Measurements from ENCODE around the gene CFAP90. TPM values are rescaled to one million over a fixed set of nuclear protein-coding genes. Genes with fewer than 3 reads are reported as not detected.

The CFAP90 gene
- total RNA-seq, 5 donors from 2014 or later (not counting 1 experiment from before 2014, with no cell fraction given): not detected

DNA sequence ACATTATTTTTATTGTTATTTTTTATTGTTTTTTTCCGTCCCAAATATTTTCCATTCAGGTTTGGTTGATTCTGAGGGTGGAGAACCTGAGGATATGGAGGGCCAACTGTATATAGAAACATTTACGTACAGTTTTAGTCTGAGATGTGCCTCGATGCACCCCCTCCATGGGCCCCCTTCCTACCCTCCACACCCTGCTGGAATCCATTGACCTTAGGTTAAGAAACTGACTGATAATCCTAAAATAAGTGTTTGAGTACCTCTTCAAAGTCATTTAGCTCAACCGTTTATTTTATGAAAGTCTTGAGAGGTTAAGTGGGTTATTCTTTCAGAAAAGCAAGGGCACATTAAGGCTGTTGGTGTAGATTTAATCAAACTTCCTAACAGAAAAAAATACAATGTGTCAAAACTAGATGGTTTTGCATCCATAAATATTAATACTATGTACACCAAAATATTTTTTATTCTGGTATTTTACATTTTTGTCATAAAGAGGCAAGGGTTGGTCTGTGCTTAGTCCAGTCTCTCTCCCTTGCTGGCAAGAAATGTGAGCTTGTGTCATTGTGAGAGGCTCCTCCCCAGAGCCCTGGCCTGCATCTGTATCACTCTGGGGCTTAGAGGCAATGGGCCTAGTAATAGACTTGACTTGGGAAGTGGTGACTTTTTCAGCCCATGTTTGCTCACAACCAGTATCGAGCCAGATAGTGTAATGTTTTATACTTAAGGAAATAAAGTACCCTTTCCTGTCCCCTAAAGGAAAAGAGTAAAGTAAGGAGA lies 33.7 kb upstream of the CFAP90 start:
- peaks cover 20 to 28% (median 27%) of the 10 kb centered on the region in 3 donors for H3K4me1 Mint-ChIP-seq
- WGBS (ENCODE audit: insufficient coverage): no CpG with 5 or more reads among the region's 5 CpGs
- ATAC-seq (replicated peaks in 1 of 4) (no peak), DNase-seq (no peak)
- H3K9me3 Mint-ChIP-seq: no peaks in the 10 kb centered on the region
- ChIA-PET CTCF (interaction anchor here (0.6 to 1.1 kb wide), 3 partner anchors 9 to 366 kb away, joined by 3 to 5 read pairs (median 3); no protein-coding TSS in a partner anchor), POLR2A (no interaction called here)
- peaks cover 60% of the 10 kb centered on the region for H3K36me3 Mint-ChIP-seq
- Histone ChIP-seq H3K36me3 (ENCODE audit: control insufficient read depth in 2 of 2, extremely low read depth in 1 of 2, insufficient read depth in 1 of 2, low read length in 1 of 2) (peaks cover 9 to 75% of the 10 kb centered on the region in 2 donors), H3K27me3 (replicated peaks in 1 of 2; ENCODE audit: control insufficient read depth in 2 of 2, extremely low read depth in 1 of 2, insufficient read depth in 2 of 2, low read length in 1 of 2) (no peaks in the 10 kb centered on the region), H3K4me1 (ENCODE audit: control insufficient read depth in 1 of 2, extremely low read depth in 1 of 2, insufficient read depth in 2 of 2, low read length in 2 of 2) (peaks cover 0 to 3% of the 10 kb centered on the region in 2 experiments), H3K4me3 (ENCODE audit: control insufficient read depth in 1 of 2, extremely low read depth in 1 of 2, low read length in 1 of 2) (no peak overlapping the region), H3K27ac (ENCODE audit: low read length) (no peak overlapping the region), H3K9me3 (no peaks in the 10 kb centered on the region)
- H3K27me3 Mint-ChIP-seq: no peaks in the 10 kb centered on the region
- no peak overlapping the region for H3K4me3 Mint-ChIP-seq
- no peak overlapping the region for H3K27ac Mint-ChIP-seq

DNA sequence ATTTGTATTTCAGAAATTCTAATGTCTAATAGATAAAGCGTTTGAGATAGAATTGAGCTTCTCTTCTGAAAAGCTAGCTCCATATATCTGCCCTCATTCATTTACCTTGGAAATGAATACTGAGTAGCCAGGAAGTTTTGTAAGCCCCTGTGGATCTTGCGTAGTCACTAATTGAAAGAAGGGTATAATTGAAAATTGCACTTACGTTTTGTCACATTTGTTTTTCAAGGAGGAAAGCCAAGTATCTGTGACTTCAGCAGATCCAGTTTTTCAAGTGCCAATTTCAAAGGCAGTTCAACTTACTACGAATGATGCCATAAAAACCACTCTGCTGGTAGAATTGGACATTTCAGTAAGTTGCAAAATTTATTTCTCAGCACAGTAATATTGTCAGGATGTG lies 32.0 kb upstream of the CFAP90 start:
- CTCF ChIA-PET: no interaction called here
- no peaks in the 10 kb centered on the region for H3K27me3 Mint-ChIP-seq
- peaks cover 58% of the 10 kb centered on the region for H3K36me3 Mint-ChIP-seq
- Histone ChIP-seq H3K27ac (ENCODE audit: low read length) (no peak overlapping the region), H3K9me3 (no peaks in the 10 kb centered on the region), H3K4me1 (ENCODE audit: control insufficient read depth in 1 of 2, extremely low read depth in 1 of 2, insufficient read depth in 2 of 2, low read length in 2 of 2) (peaks cover 0 to 3% of the 10 kb centered on the region in 2 experiments), H3K36me3 (ENCODE audit: control insufficient read depth in 2 of 2, extremely low read depth in 1 of 2, insufficient read depth in 1 of 2, low read length in 1 of 2) (peaks cover 6 to 76% of the 10 kb centered on the region in 2 donors), H3K27me3 (replicated peaks in 1 of 2; ENCODE audit: control insufficient read depth in 2 of 2, extremely low read depth in 1 of 2, insufficient read depth in 2 of 2, low read length in 1 of 2) (no peaks in the 10 kb centered on the region), H3K4me3 (ENCODE audit: control insufficient read depth in 1 of 2, extremely low read depth in 1 of 2, low read length in 1 of 2) (no peak overlapping the region)
- no peaks in the 10 kb centered on the region for H3K9me3 Mint-ChIP-seq
- no peak overlapping the region for H3K4me3 Mint-ChIP-seq
- DNase-seq (no peak), ATAC-seq (replicated peaks in 1 of 4) (no peak)
- WGBS (ENCODE audit: insufficient coverage): 93% methylated on average over 2 of the region's 4 CpGs
- POLR2A ChIA-PET: no interaction called here
- H3K4me1 Mint-ChIP-seq: peaks cover 30 to 37% (median 35%) of the 10 kb centered on the region in 3 donors
- no peak overlapping the region for H3K27ac Mint-ChIP-seq

DNA sequence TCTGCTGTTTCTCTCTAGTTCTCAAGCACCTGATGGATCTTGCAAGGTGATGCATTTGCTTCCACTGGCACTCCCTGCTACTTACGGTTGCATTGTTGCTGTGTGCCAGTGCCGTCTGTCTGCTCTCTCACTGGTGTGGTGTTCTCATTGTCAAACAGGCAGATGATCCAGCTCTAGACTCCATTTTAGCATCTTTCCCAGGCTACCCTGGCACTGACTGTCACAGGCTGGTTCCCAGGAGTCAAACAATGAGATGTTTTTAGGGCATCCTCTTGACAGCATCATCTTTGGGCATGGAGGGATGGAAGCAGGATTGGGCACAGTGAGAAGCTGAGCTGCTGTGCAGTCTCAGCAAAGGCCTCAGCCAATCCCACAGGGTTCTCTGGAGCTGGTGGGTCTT lies 30.9 kb upstream of the CFAP90 start:
- Histone ChIP-seq H3K4me1 (ENCODE audit: control insufficient read depth in 1 of 2, extremely low read depth in 1 of 2, insufficient read depth in 2 of 2, low read length in 2 of 2) (peaks cover 0 to 3% of the 10 kb centered on the region in 2 experiments), H3K9me3 (no peaks in the 10 kb centered on the region), H3K27ac (ENCODE audit: low read length) (no peak overlapping the region), H3K4me3 (ENCODE audit: control insufficient read depth in 1 of 2, extremely low read depth in 1 of 2, low read length in 1 of 2) (no peak overlapping the region), H3K27me3 (replicated peaks in 1 of 2; ENCODE audit: control insufficient read depth in 2 of 2, extremely low read depth in 1 of 2, insufficient read depth in 2 of 2, low read length in 1 of 2) (no peaks in the 10 kb centered on the region), H3K36me3 (ENCODE audit: control insufficient read depth in 2 of 2, extremely low read depth in 1 of 2, insufficient read depth in 1 of 2, low read length in 1 of 2) (peaks cover 6 to 82% of the 10 kb centered on the region in 2 donors)
- Mint-ChIP-seq H3K4me3 (no peak overlapping the region), H3K27me3 (no peaks in the 10 kb centered on the region), H3K36me3 (peaks cover 58% of the 10 kb centered on the region), H3K4me1 (peaks cover 30 to 37% (median 32%) of the 10 kb centered on the region in 3 donors), H3K9me3 (no peaks in the 10 kb centered on the region), H3K27ac (peak overlapping the region in 1 of 2 donors; percentile 28)
- POLR2A ChIA-PET: no interaction called here
- ATAC-seq (replicated peaks in 1 of 4) (no peak), DNase-seq (no peak)
- CTCF ChIA-PET: no interaction called here
- 93% methylated on average over 2 of the region's 2 CpGs for WGBS (ENCODE audit: insufficient coverage)

DNA sequence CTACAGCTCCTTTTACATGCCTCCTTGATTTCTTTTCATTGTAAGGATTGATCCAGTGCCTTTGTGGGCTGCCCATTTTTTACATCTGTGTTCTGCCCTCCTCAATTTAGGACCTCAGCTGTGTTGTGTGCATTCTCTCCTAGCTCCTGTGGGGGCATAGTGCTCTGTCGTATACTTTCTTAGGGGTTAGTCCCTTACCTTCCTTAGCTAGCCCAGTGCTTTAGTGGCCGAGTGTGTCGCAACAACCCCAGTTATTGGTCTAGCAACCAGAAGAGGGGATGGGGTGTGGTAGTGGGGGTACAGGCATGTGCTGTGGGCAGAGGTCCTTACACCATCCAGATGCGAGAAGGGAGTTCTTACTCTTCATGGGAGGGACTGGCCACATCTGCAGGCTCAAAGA lies 30.2 kb upstream of the CFAP90 start:
- Histone ChIP-seq H3K4me3 (ENCODE audit: control insufficient read depth in 1 of 2, extremely low read depth in 1 of 2, low read length in 1 of 2) (no peak overlapping the region), H3K4me1 (ENCODE audit: control insufficient read depth in 1 of 2, extremely low read depth in 1 of 2, insufficient read depth in 2 of 2, low read length in 2 of 2) (peaks cover 0 to 3% of the 10 kb centered on the region in 2 experiments), H3K36me3 (ENCODE audit: control insufficient read depth in 2 of 2, extremely low read depth in 1 of 2, insufficient read depth in 1 of 2, low read length in 1 of 2) (peaks cover 6 to 83% of the 10 kb centered on the region in 2 donors), H3K27ac (ENCODE audit: low read length) (no peak overlapping the region), H3K9me3 (no peaks in the 10 kb centered on the region), H3K27me3 (replicated peaks in 1 of 2; ENCODE audit: control insufficient read depth in 2 of 2, extremely low read depth in 1 of 2, insufficient read depth in 2 of 2, low read length in 1 of 2) (no peaks in the 10 kb centered on the region)
- Mint-ChIP-seq H3K9me3 (no peaks in the 10 kb centered on the region), H3K27ac (no peak overlapping the region), H3K4me3 (no peak overlapping the region), H3K4me1 (peaks cover 36 to 40% (median 39%) of the 10 kb centered on the region in 3 donors), H3K36me3 (peaks cover 64% of the 10 kb centered on the region), H3K27me3 (no peaks in the 10 kb centered on the region)
- ATAC-seq (replicated peaks in 1 of 4) (no peak), DNase-seq (no peak)
- WGBS (ENCODE audit: insufficient coverage): 100% methylated on average over 1 of the region's 4 CpGs
- CTCF ChIA-PET: interaction anchor here in 1 of 2 donors (0.5 kb wide), 1 partner anchor 13 kb away, joined by 3 read pairs; no protein-coding TSS in a partner anchor
- POLR2A ChIA-PET: no interaction called here

DNA sequence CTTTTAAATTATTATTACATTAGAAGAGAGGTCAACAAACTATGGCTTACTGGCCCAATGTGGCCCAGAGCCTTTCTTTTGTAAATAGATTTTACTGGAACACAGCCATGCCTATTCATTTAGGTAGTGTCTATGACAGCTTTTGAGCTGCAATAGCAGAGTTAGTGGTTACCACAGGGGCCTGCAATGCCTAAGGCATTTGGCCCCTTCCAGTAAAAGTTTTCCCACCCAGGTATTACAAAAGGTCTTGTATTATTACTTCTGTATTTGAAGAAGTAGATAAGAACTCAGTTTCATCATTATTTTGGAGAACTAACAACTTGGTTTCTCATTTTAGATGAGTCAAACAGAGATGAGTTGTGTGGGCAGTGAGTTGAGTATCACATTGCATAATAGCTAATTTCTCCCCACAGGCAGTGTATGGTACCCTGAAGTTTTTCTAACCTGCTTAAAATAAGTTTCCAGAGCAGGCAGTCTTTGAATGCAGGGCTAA lies 27.5 kb upstream of the CFAP90 start:
- no peak overlapping the region for H3K27ac ChIP-seq (ENCODE audit: low read length)
- peaks cover 76% of the 10 kb centered on the region for H3K36me3 Mint-ChIP-seq
- H3K4me1 Mint-ChIP-seq: peaks cover 48 to 62% (median 54%) of the 10 kb centered on the region in 3 donors
- no peaks in the 10 kb centered on the region for H3K27me3 ChIP-seq (replicated peaks in 1 of 2; ENCODE audit: control insufficient read depth in 2 of 2, extremely low read depth in 1 of 2, insufficient read depth in 2 of 2, low read length in 1 of 2)
- H3K9me3 ChIP-seq: no peaks in the 10 kb centered on the region
- peaks cover 4 to 80% of the 10 kb centered on the region in 2 donors for H3K36me3 ChIP-seq (ENCODE audit: control insufficient read depth in 2 of 2, extremely low read depth in 1 of 2, insufficient read depth in 1 of 2, low read length in 1 of 2)
- peak overlapping the region in 1 of 2 donors; percentile 48 for H3K27ac Mint-ChIP-seq
- ChIA-PET CTCF (no interaction called here), POLR2A (no interaction called here)
- no peak overlapping the region for H3K4me3 Mint-ChIP-seq
- no peaks in the 10 kb centered on the region for H3K9me3 Mint-ChIP-seq
- DNase-seq: no peak
- H3K27me3 Mint-ChIP-seq: no peaks in the 10 kb centered on the region
- H3K4me3 ChIP-seq (ENCODE audit: control insufficient read depth in 1 of 2, extremely low read depth in 1 of 2, low read length in 1 of 2): no peak overlapping the region
- H3K4me1 ChIP-seq (ENCODE audit: control insufficient read depth in 1 of 2, extremely low read depth in 1 of 2, insufficient read depth in 2 of 2, low read length in 2 of 2): peaks cover 2 to 3% of the 10 kb centered on the region in 2 experiments
- no peak for ATAC-seq (replicated peaks in 1 of 4)

DNA sequence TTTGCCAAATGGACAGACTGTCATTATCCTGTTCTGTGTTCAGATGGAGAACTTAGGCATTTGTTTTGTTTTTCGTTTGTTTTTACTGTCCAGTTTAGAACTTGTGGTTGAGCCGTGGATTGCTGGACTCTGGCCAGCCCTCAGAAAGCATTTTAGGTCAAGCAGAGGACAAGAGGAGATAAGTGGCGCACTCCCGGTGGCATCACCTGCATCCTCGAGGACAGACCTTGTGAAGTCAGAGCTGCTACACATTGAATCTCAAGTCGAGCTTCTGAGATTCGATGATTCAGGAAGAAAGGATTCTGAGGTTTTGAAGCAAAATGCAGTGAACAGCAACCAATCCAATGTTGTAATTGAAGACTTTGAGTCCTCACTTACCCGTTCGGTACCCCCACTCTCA lies 26.9 kb upstream of the CFAP90 start:
- peaks cover 72% of the 10 kb centered on the region for H3K36me3 Mint-ChIP-seq
- Histone ChIP-seq H3K9me3 (no peaks in the 10 kb centered on the region), H3K4me1 (ENCODE audit: control insufficient read depth in 1 of 2, extremely low read depth in 1 of 2, insufficient read depth in 2 of 2, low read length in 2 of 2) (peaks cover 2 to 8% of the 10 kb centered on the region in 2 experiments), H3K4me3 (ENCODE audit: control insufficient read depth in 1 of 2, extremely low read depth in 1 of 2, low read length in 1 of 2) (no peak overlapping the region), H3K27me3 (replicated peaks in 1 of 2; ENCODE audit: control insufficient read depth in 2 of 2, extremely low read depth in 1 of 2, insufficient read depth in 2 of 2, low read length in 1 of 2) (no peaks in the 10 kb centered on the region), H3K27ac (ENCODE audit: low read length) (no peak overlapping the region), H3K36me3 (ENCODE audit: control insufficient read depth in 2 of 2, extremely low read depth in 1 of 2, insufficient read depth in 1 of 2, low read length in 1 of 2) (peaks cover 1 to 74% of the 10 kb centered on the region in 2 donors)
- ChIA-PET POLR2A (no interaction called here), CTCF (interaction anchor here in 1 of 2 donors (0.5 kb wide), 1 partner anchor 10 kb away, joined by 4 read pairs; no protein-coding TSS in a partner anchor)
- H3K4me3 Mint-ChIP-seq: no peak overlapping the region
- peaks cover 53 to 68% (median 59%) of the 10 kb centered on the region in 3 donors for H3K4me1 Mint-ChIP-seq
- no peaks in the 10 kb centered on the region for H3K27me3 Mint-ChIP-seq
- DNase-seq (no peak), ATAC-seq (replicated peaks in 1 of 4) (no peak)
- H3K27ac Mint-ChIP-seq: peak overlapping the region in 1 of 2 donors; percentile 45
- WGBS (ENCODE audit: insufficient coverage): 66% methylated on average over 7 of the region's 9 CpGs
- no peaks in the 10 kb centered on the region for H3K9me3 Mint-ChIP-seq

All from T-cell (primary cell).